ENCODE data around the gene PAAF1.

Gene PAAF1

DNA sequence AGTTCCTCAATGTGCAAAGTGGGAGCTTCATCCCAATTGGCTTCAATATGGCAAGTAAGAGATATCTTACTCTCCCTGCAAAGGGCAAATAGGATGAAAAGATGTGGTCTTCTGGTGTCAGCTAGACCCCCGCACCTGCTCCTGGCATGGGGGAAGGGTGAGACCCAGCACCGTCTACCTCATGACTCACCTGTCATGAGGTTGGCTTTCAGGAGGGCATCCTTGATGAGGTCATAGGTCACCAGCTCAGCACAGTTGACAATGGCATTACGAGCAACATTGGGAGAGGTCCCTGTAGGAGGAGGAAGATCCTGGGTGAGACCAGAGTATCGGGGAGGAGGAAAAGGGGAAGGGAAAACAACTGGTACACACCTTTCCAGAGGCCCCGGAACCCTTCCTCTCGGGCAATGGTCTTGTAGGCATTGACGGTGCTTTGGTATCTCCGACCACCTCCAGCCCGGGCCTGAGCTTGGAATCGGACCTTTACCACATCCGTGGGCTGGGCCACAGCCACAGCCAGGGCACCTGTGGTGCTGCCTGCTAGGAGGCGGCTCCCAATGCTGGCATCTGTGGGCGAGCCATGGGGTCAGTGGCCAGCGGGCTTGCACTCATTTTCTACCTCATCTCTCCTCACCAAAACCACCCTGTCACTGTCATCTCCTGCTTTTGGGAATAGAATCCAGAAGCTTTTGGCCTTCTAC lies 99.8 kb downstream of the PAAF1 start:
- DNase-seq (ENCODE audit: low read depth): no peak
- no peak for TF ChIP-seq MYC (IDR thresholded peaks at IDR 0.05; ENCODE audit: low read depth, low read length)
- TF ChIP-seq, protein P1, sequence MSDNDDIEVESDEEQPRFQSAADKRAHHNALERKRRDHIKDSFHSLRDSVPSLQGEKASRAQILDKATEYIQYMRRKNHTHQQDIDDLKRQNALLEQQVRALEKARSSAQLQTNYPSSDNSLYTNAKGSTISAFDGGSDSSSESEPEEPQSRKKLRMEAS (IDR thresholded peaks at IDR 0.05; ENCODE audit: low read depth, low read length): no peak
- TF ChIP-seq POLR2A (IDR thresholded peaks at IDR 0.05; ENCODE audit: extremely low read depth, insufficient read length): no peak
- TF ChIP-seq, protein P2, sequence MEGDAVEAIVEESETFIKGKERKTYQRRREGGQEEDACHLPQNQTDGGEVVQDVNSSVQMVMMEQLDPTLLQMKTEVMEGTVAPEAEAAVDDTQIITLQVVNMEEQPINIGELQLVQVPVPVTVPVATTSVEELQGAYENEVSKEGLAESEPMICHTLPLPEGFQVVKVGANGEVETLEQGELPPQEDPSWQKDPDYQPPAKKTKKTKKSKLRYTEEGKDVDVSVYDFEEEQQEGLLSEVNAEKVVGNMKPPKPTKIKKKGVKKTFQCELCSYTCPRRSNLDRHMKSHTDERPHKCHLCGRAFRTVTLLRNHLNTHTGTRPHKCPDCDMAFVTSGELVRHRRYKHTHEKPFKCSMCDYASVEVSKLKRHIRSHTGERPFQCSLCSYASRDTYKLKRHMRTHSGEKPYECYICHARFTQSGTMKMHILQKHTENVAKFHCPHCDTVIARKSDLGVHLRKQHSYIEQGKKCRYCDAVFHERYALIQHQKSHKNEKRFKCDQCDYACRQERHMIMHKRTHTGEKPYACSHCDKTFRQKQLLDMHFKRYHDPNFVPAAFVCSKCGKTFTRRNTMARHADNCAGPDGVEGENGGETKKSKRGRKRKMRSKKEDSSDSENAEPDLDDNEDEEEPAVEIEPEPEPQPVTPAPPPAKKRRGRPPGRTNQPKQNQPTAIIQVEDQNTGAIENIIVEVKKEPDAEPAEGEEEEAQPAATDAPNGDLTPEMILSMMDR (IDR thresholded peaks at IDR 0.05; ENCODE audit: low read depth, low read length): no peak
- no peak overlapping the region for H3K4me3 ChIP-seq (ENCODE audit: low read depth, low read length)

DNA sequence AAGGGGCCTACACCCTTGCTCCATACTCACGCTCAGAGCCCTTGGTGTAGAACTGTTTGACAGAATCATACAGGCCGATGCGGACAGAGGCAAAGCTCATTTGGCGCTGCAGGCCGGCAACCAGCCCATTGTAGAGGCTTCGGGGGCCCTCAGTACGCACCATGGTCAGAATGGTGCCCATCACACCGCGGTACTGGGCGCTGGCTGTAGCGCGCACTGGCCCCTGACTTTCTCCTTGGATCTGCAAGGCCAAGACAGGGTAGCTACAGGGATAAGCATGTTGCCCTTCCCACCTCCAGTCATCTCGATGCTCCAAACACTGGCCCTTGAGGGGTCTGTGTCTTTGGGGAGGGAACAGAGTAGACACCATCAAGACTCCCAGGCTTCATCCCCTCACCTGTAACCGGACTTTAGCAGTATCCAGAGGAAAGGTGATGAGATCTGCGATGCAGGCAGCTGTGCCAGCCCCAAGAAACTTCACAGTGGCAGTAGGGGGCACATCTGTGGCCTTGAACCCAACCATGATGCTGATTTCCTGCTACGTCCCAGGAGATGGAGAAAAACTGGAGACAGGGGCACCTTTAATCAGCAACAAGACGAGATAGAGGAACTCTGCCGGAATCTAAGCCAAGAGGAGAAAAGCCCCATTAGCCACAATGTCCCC lies 101.2 kb downstream of the PAAF1 start:
- DNase-seq (ENCODE audit: low read depth): no peak
- no peak overlapping the region for H3K4me3 ChIP-seq (ENCODE audit: low read depth, low read length)
- TF ChIP-seq, protein P2 (IDR thresholded peaks at IDR 0.05; ENCODE audit: low read depth, low read length): no peak

DNA sequence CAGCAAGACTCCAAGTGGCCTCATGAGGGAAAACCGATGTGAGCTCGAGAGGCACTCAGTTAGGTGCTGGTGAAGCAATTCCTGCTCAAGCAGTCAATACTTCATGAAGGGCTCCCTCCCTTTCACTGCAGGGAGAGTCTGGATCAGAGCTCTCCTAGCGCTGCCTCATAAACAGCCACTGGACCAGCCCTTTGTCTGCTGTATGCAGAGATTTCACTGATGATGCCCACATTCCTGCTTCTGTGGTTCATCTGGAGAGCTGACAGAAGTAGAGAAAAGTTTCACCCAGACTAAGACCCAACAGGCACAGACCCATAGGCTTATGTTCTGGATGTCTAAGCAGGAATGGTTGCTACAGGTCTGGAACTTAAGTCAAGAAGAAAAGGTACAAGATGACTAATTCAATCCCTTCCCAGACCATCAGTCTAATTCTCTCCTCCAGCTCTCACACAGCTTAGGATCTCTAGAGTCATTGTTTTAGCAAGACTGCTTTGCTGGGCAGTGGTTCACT lies 101.8 kb downstream of the PAAF1 start:
- no peak for TF ChIP-seq POLR2A (IDR thresholded peaks at IDR 0.05; ENCODE audit: extremely low read depth, insufficient read length)
- TF ChIP-seq, protein P1 (IDR thresholded peaks at IDR 0.05; ENCODE audit: low read depth, low read length): no peak
- TF ChIP-seq, protein P2 (IDR thresholded peaks at IDR 0.05; ENCODE audit: low read depth, low read length): no peak
- no peak for TF ChIP-seq MYC (IDR thresholded peaks at IDR 0.05; ENCODE audit: low read depth, low read length)
- no peak for DNase-seq (ENCODE audit: low read depth)
- no peak overlapping the region for H3K4me3 ChIP-seq (ENCODE audit: low read depth, low read length)

DNA sequence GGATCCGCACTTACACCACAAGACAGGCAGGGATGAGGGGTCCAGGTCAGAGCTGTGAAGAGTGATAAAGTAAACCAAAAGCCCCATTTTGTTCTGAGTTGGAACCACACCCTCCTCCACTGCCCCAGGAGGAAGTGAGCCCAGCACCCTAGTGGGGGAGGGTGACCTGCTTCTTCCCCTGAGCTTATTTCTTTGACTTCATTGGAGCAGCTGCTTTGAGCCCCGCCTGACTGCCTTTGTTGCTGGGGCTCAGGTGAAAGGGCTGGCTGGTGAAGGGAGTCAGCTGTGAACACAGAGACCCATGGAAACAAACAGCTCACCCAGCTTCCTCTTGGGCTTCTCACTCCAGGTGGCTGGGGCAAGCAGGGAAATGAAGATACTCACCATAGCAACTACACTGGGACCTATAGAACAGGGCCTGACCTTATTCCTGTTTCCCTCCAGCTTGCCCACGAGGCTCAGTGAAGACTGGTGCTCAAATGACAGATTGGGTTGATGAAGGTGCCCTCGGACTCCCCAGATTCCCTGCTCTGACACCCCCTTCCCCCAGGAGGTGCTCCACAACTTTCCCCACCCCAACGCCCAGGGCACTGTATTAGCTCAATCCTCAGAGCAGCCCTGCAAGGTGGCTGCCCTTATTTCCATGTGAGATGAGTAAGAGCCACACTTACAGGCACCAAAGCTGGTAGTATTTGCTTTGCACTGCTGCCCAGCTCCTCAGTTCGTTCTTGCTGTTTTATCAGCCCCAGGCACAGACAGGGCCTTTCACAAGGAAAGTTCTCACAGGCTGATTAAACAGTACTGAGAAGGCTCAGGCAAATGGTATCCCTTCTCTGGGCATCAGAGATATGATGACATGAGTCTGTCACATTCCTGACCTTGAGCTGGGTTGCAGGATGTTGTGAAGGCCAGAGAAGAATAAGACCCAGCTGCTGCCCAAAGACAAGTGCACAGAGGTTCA lies 103.5 kb downstream of the PAAF1 start:
- peak overlapping the region; percentile 87 for H3K4me3 ChIP-seq (ENCODE audit: low read depth, low read length)
- TF ChIP-seq, protein P2 (IDR thresholded peaks at IDR 0.05; ENCODE audit: low read depth, low read length): no peak
- TF ChIP-seq POLR2A (IDR thresholded peaks at IDR 0.05; ENCODE audit: extremely low read depth, insufficient read length) (no peak), MYC (IDR thresholded peaks at IDR 0.05; ENCODE audit: low read depth, low read length) (peak; percentile 1; the same call in 1 of the 2 replicates)
- TF ChIP-seq, protein P1 (IDR thresholded peaks at IDR 0.05; ENCODE audit: low read depth, low read length): peak; percentile 66; the same call in 1 of the 2 replicates
- DNase-seq (ENCODE audit: low read depth): peak; percentile 84

All from NB4 (cell line).